ENCODE measurements around the gene ANO2.

The ANO2 gene

DNA sequence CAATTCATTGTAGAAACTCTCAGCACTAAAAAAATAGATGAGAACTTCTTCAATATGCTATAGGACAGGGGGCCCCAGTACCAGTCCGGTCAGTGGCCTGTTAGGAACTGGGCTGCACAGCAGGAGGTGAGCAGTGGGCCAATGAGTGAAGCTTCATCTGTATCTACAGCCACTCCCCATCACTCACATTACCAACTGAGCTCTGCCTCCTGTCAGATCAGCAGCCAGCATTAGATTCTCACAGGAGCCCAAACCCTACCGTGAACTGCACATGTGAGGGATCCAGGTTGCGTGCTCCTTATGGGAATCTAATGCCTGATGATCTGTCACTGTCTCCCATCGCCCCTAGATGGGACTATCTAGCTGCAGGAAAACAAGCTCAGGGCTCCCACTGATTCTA lies 15.7 kb upstream of the ANO2 start:
- TF ChIP-seq, protein P1, sequence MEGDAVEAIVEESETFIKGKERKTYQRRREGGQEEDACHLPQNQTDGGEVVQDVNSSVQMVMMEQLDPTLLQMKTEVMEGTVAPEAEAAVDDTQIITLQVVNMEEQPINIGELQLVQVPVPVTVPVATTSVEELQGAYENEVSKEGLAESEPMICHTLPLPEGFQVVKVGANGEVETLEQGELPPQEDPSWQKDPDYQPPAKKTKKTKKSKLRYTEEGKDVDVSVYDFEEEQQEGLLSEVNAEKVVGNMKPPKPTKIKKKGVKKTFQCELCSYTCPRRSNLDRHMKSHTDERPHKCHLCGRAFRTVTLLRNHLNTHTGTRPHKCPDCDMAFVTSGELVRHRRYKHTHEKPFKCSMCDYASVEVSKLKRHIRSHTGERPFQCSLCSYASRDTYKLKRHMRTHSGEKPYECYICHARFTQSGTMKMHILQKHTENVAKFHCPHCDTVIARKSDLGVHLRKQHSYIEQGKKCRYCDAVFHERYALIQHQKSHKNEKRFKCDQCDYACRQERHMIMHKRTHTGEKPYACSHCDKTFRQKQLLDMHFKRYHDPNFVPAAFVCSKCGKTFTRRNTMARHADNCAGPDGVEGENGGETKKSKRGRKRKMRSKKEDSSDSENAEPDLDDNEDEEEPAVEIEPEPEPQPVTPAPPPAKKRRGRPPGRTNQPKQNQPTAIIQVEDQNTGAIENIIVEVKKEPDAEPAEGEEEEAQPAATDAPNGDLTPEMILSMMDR (IDR thresholded peaks at IDR 0.05) = no peak
- Histone ChIP-seq H3K27ac (no peak overlapping the region), H3K9me3 (no peaks in the 10 kb centered on the region), H3K4me3 (no peak overlapping the region), H3K27me3 (peaks cover 0 to 12% of the 10 kb centered on the region in 2 donors), H3K4me1 (no peaks in the 10 kb centered on the region), H3K36me3 (no peaks in the 10 kb centered on the region)
- intact Hi-C loops (cut with DNase I; ENCODE audit: low total_unique reads) = no loop called here
- DNase-seq = no peak

- Histone ChIP-seq H3K27ac (no peak overlapping the region), H3K9me3 (no peaks in the 10 kb centered on the region), H3K36me3 (no peaks in the 10 kb centered on the region), H3K4me1 (no peaks in the 10 kb centered on the region), H3K4me3 (no peak overlapping the region), H3K27me3 (peaks cover 0 to 11% of the 10 kb centered on the region in 2 donors)
- no peak for DNase-seq
- intact Hi-C loops (cut with DNase I; ENCODE audit: low total_unique reads) = no loop called here
- TF ChIP-seq, protein P1 (IDR thresholded peaks at IDR 0.05) = no peak
Observed at GRCh38 chr12:5956987-5957386, 11.9 kb upstream of the ANO2 start.

GRCh38 chr12:5954661-5955060 lies 9.6 kb upstream of the ANO2 start:
- TF ChIP-seq, protein P1 (IDR thresholded peaks at IDR 0.05) = no peak

DNA sequence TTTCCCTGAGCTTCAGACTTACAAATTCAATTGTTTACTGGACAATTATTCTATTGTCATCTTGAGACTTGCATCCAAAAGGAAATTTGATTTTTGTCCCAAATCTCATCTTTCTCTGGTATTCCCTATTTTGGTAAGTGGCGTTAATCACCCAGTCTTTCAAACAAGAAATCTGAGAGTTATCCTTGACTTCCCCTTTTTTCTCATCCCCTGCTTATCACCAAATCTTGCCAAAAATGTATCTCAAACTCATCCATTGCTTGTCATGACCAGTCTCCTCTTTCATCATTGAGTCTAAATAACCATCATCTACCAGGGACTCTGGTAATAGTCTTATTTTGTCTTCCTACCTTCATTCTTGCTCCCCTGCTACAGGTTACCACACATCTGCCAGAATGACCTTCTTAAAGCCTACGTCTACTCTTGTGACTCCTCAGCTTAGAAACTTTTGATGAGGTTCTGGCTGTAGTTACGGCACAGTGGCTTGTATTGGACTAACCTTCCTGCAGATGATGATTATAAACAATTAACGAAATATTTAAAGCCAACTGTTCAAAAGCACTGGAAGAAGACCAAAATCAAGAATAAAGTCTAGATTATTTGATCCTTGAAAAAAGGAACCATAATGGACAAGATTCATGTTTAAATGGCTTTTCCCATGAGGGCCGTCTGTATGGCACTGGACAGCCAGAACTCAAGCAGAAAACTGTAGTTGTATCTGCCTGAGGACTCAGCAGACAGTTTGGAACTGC lies 9.0 kb upstream of the ANO2 start:
- Histone ChIP-seq H3K4me1 (no peaks in the 10 kb centered on the region), H3K9me3 (no peaks in the 10 kb centered on the region), H3K27ac (no peak overlapping the region), H3K36me3 (no peaks in the 10 kb centered on the region), H3K4me3 (no peak overlapping the region), H3K27me3 (peaks cover 0 to 23% of the 10 kb centered on the region in 2 donors)
- intact Hi-C loops (cut with DNase I; ENCODE audit: low total_unique reads) = no loop called here
- TF ChIP-seq, protein P1 (IDR thresholded peaks at IDR 0.05) = no peak
- no peak for DNase-seq

More at GRCh38 chr12:5954661-5955060, 9.6 kb upstream of the ANO2 start:
- H3K9me3 ChIP-seq = no peaks in the 10 kb centered on the region
- DNase-seq = no peak
- no peaks in the 10 kb centered on the region for H3K4me1 ChIP-seq
- peaks cover 0 to 18% of the 10 kb centered on the region in 2 donors for H3K27me3 ChIP-seq
- no peak overlapping the region for H3K27ac ChIP-seq
- no peak overlapping the region for H3K4me3 ChIP-seq
- intact Hi-C loops (cut with DNase I; ENCODE audit: low total_unique reads) = no loop called here
- no peaks in the 10 kb centered on the region for H3K36me3 ChIP-seq

DNA sequence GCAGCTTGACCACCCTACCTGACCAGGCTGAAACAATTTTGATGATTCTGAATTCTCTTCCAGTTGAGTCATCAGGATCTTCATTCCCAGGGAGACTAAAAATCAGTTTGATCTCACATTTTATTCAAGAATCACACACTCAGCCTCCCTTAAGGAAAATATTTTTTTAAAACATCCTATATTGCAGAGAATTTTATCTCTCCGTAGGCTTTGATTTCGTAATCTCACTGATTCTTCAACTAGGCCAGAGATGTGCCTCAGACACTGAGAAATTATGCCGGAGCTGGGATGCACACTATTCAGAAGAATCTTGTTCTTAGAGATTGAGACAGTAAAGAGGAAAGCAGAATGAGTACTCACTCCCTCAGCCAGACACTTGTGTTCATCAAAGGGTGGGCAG lies 7.0 kb upstream of the ANO2 start:
- intact Hi-C loops (cut with DNase I; ENCODE audit: low total_unique reads) = no loop called here

More for the DNA sequence above, 7.0 kb upstream of the ANO2 start:
- TF ChIP-seq, protein P1 (IDR thresholded peaks at IDR 0.05) = no peak
- no peak overlapping the region for H3K27ac ChIP-seq
- H3K9me3 ChIP-seq = no peaks in the 10 kb centered on the region
- no peaks in the 10 kb centered on the region for H3K36me3 ChIP-seq
- H3K27me3 ChIP-seq = peaks cover 0 to 40% of the 10 kb centered on the region in 2 donors
- no peak for DNase-seq
- no peak overlapping the region for H3K4me3 ChIP-seq
- H3K4me1 ChIP-seq = no peaks in the 10 kb centered on the region
